Thoracic aorta (tissue), 2 donors: ENCODE measurements around the gene IP6K1. TPM values are rescaled to one million over a fixed set of nuclear protein-coding genes. Genes with fewer than 3 reads are reported as not detected.

ENCODE experiments used
- ATAC-seq: fragments of 150-250 bp; one replicate; pipeline ENCODE4 v1.8.0; 2017; ENCODE audit warnings: low read depth; ENCODE audit not compliant: insufficient number of reproducible peaks, low FRiP score
- DNase-seq: peaks from one replicate; pipeline ENCODE4 v3.0.0-alpha.2; 2020; ENCODE audit warnings: low spot score
- H3K27ac ChIP-seq, 2 donors: fragments of 200-600 bp; sonication (generic); 1 replicate in 1 of 2; 2 replicates in 1 of 2; pipeline ENCODE4 v1.5.1; 2016; ENCODE audit warnings: mild to moderate bottlenecking in 2 of 2, moderate library complexity in 2 of 2
- H3K27me3 ChIP-seq: fragments of 200-600 bp; sonication (generic); replicated peaks from 2 replicates; pipeline ENCODE4 v1.6.0; 2016; ENCODE audit warnings: mild to moderate bottlenecking; ENCODE audit not compliant: insufficient read depth
- H3K36me3 ChIP-seq: fragments of 200-600 bp; sonication (generic); one replicate; pipeline ENCODE4 v1.5.1; 2016
- H3K4me1 ChIP-seq, 2 donors: fragments of 200-600 bp; sonication (generic); 1 replicate in 1 of 2; 2 replicates in 1 of 2; pipeline versions ENCODE4 v1.5.1 to v1.6.0; 2016; ENCODE audit warnings: low read depth in 2 of 2, mild to moderate bottlenecking in 1 of 2; ENCODE audit not compliant: control insufficient read depth in 1 of 2
- H3K4me3 ChIP-seq: fragments of 200-600 bp; sonication (generic); 2 replicates; pipeline ENCODE4 v1.5.1; 2016; ENCODE audit warnings: mild to moderate bottlenecking
- H3K9me3 ChIP-seq: fragments of 200-600 bp; sonication (generic); 2 replicates; pipeline ENCODE4 v1.5.1; 2016
- total RNA-seq, 2 donors: library from RNA; depleted of rRNA; stranded (reverse); fragments of >200 nt; gene quantifications; one replicate each; pipeline versions ENCODE4 v1.1.0 to v1.2.3, GENCODE V29; 2016
- TF ChIP-seq, protein P1 (sequence below): fragments of 200-600 bp; sonication (generic); IDR thresholded peaks from one replicate; pipeline ENCODE4 v1.5.1; 2019; ENCODE audit warnings: antibody characterized with exemption

IP6K1 gene
- total RNA-seq, 2 donors from 2014 or later, result 56.6 to 69.0 TPM

GRCh38 chr3:49771340-49771938 lies 14.9 kb downstream of the IP6K1 start:
- Histone ChIP-seq H3K36me3 (no peaks in the 10 kb centered on the region), H3K4me3 (no peak overlapping the region), H3K4me1 (peaks cover 7% of the 10 kb centered on the region in 2 donors), H3K27ac (no peak overlapping the region), H3K27me3 (no peaks in the 10 kb centered on the region), H3K9me3 (no peaks in the 10 kb centered on the region)
- no peak for ATAC-seq
- DNase-seq, result no peak
- TF ChIP-seq, protein P1, sequence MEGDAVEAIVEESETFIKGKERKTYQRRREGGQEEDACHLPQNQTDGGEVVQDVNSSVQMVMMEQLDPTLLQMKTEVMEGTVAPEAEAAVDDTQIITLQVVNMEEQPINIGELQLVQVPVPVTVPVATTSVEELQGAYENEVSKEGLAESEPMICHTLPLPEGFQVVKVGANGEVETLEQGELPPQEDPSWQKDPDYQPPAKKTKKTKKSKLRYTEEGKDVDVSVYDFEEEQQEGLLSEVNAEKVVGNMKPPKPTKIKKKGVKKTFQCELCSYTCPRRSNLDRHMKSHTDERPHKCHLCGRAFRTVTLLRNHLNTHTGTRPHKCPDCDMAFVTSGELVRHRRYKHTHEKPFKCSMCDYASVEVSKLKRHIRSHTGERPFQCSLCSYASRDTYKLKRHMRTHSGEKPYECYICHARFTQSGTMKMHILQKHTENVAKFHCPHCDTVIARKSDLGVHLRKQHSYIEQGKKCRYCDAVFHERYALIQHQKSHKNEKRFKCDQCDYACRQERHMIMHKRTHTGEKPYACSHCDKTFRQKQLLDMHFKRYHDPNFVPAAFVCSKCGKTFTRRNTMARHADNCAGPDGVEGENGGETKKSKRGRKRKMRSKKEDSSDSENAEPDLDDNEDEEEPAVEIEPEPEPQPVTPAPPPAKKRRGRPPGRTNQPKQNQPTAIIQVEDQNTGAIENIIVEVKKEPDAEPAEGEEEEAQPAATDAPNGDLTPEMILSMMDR, result no peak

GRCh38 chr3:49769926-49770325 lies 16.4 kb downstream of the IP6K1 start:
- Histone ChIP-seq H3K4me1 (peaks cover under 1 to 7% of the 10 kb centered on the region in 2 donors), H3K27me3 (no peaks in the 10 kb centered on the region), H3K27ac (no peak overlapping the region), H3K4me3 (no peak overlapping the region), H3K36me3 (no peaks in the 10 kb centered on the region), H3K9me3 (no peaks in the 10 kb centered on the region)
- ATAC-seq (no peak), DNase-seq (no peak)
- TF ChIP-seq, protein P1, result no peak

DNA sequence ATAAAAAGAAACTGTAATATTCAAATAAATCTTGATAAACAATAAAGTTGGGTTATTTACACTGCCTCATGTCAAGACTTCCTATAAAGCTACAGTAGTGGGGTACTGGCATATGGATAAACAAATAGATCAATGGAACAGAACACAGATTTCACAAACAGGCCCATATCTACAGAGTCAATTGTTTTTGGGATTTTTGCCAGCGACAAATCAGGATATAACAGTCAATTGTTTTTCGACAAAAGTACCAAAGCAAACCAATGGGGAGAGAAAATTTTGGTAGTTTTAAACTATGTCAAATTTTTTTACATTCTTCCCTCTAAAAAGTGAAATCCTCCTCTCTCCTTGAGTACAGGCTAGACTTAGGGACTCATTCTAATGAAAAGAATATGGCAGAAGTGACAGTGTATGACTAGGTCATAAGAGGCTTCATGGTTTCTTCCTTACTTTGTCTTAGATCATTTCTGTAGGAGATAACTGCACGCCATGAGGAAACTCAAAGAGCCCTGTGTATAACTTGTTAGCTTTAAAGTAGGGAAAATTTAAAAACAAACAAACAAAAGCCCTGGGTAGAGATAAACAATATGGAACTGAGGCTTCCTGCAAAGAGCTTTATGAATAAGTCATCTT lies 16.9 kb downstream of the IP6K1 start:
- Histone ChIP-seq H3K27ac (no peak overlapping the region), H3K36me3 (no peaks in the 10 kb centered on the region), H3K4me3 (no peak overlapping the region), H3K4me1 (peaks cover 0 to 4% of the 10 kb centered on the region in 2 donors), H3K9me3 (no peaks in the 10 kb centered on the region), H3K27me3 (no peaks in the 10 kb centered on the region)
- DNase-seq (no peak), ATAC-seq (no peak)
- TF ChIP-seq, protein P1, result no peak

DNA sequence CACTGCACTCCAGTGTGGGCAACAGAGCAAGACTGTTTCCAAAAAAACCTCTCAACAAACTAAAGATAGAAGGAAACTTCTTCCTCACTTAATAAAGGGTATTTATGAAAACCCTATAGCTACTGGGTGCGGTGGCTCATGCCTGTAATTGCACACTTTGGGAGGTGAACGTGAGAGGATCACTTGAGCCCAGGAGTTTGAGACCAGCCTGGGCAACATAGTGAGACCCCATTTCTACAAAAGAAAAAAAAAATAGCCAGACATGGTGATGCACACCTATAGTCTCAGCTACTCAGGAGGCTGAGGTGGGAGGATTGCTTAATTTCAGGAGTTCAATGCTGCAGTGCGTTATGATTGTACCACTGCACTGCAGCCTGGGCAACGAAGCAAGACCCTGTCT lies 22.4 kb downstream of the IP6K1 start:
- Histone ChIP-seq H3K9me3 (no peaks in the 10 kb centered on the region), H3K27ac (no peak overlapping the region), H3K27me3 (no peaks in the 10 kb centered on the region), H3K4me3 (no peak overlapping the region), H3K36me3 (no peaks in the 10 kb centered on the region), H3K4me1 (no peaks in the 10 kb centered on the region)
- no peak for DNase-seq
- TF ChIP-seq, protein P1, result no peak
- ATAC-seq, result no peak

GRCh38 chr3:49761661-49762060 lies 24.7 kb downstream of the IP6K1 start:
- Histone ChIP-seq H3K36me3 (no peaks in the 10 kb centered on the region), H3K4me3 (no peak overlapping the region), H3K27me3 (no peaks in the 10 kb centered on the region), H3K9me3 (no peaks in the 10 kb centered on the region), H3K27ac (no peak overlapping the region), H3K4me1 (no peaks in the 10 kb centered on the region)
- TF ChIP-seq, protein P1, result no peak
- ATAC-seq (no peak), DNase-seq (no peak)
